Amygdala (tissue), 56 donors: ENCODE data around the gene PRKD1.
A peak's percentile ranks its signal among the peaks of the same experiment; 100 is the strongest.

Experiments used
- DNase-seq, 56 donors: peaks; one replicate each; lab custom pipeline; 2025; lab: John Stamatoyannopoulos, UW

The PRKD1 gene

GRCh38 chr14:29548948-29549370, 378.7 kb downstream of the PRKD1 start:
- peak in 9 of 56 donors; percentile 0 to 31 (median 7) for DNase-seq

GRCh38 chr14:29545714-29546113, 381.9 kb downstream of the PRKD1 start:
- no peak for DNase-seq

DNA sequence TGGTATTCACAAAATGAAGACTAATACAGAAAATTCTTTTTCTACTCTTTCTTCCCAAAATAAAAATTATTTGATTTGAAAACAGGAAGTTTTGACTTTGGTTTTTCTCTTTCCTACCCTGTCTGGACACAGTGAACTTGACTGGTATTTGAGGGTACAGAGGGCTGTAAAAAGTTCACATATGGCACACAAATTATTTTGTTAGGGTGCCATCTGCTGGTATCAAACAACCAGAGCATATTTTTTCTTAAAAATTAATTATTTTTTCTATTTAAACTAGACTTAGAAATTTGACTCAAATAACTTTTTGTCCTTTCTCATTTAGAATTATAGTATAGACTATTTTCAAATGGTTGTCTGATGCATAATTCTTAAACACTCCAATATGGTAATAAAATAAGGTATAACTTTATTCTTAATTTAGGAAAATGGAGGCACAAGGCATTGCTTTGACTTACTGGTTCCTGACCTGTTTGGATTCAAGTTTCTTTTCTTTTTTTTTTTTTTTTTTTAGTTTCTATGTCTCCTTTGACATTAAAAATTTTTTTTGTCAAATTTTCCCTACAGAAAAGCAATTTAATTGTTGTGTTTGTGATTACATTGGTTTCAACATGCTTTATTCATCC, 390.6 kb downstream of the PRKD1 start:
- no peak for DNase-seq

DNA sequence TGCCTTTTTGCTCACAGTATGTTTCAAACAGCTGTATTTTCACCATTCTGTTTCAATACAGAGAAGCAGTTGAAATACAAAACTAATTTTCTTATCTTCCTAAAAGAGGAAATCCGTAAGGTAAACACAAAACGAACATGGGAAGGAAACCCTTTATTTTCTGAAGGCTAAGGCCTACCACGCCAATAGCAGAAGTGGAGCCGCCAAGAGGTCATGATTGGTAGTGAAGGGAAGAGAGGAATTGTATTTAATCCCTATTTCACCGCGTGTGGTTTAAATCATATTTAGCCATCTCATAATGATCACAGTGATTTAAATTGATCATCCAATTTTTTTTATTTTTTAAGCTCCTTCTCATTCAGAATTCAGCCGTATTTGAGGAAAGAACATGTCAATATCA, 398.2 kb downstream of the PRKD1 start:
- no peak for DNase-seq

- no peak for DNase-seq
Observed at GRCh38 chr14:29528889-29529288, 398.8 kb downstream of the PRKD1 start.

DNA sequence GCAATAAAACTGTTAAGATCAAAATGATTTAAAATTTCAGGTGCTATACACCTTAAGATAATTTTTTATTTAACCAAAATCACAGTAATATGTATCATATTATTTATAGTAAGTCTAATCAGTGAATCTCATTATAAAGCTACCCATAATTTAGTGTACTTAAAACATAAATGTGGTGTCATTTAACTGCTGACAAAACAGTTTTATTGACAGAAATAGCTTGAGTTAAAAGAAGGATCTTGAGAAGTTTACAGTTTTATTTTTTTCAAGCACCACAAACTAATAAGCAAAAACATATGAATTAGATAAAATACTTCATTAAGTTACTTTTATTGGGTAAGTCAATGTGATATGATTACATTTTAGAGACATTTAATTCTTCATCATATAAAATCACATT, 400.4 kb downstream of the PRKD1 start:
- no peak for DNase-seq
